ENCODE measurements around the gene CYP2U1. TPM values are rescaled to one million over a fixed set of nuclear protein-coding genes. Genes with fewer than 3 reads are reported as not detected.

The CYP2U1 gene
- total and polyA plus RNA-seq, 2 donors (not counting 3 experiments of a cell fraction or from before 2014, with no cell fraction given): 2.9 to 5.8 TPM

- Histone ChIP-seq H3K27ac (ENCODE audit: insufficient read depth, low read depth, low read length) (no peak overlapping the region), H3K9me3 (replicated peaks; ENCODE audit: control insufficient read depth, insufficient read depth, low read length) (no peaks in the 10 kb centered on the region), H3K4me2 (ENCODE audit: insufficient read depth, low read length) (no peak overlapping the region), H3K4me1 (ENCODE audit: control insufficient read depth, extremely low read depth, insufficient read depth, low read length) (no peaks in the 10 kb centered on the region), H4K20me1 (replicated peaks; ENCODE audit: control insufficient read depth, extremely low read depth, insufficient read depth, low read length) (no peaks in the 10 kb centered on the region), H3K9me1 (replicated peaks; ENCODE audit: control insufficient read depth, extremely low read depth, insufficient read depth, low read length) (no peaks in the 10 kb centered on the region), H3K27me3 (ENCODE audit: control insufficient read depth in 2 of 2, insufficient read depth in 2 of 2, low read length in 2 of 2) (no peaks in the 10 kb centered on the region), H3K36me3 (ENCODE audit: control insufficient read depth in 2 of 2, extremely low read depth in 1 of 2, insufficient read depth in 2 of 2, low read length in 2 of 2) (no peaks in the 10 kb centered on the region), H3K4me3 (replicated peaks in 1 of 3; ENCODE audit: insufficient read depth in 1 of 3, low read depth in 1 of 3, low read length in 3 of 3) (no peak overlapping the region), H3K9ac (replicated peaks; ENCODE audit: extremely low read depth, insufficient read depth, low read length) (no peak overlapping the region), H3K79me2 (ENCODE audit: control insufficient read depth, insufficient read depth, low read length) (no peaks in the 10 kb centered on the region), H2AFZ (ENCODE audit: low read depth, low read length) (no peak overlapping the region)
- FAIRE-seq (no peak), DNase-seq (ENCODE audit: low read depth, low spot score) (no peak)
- intact Hi-C loops (cut with micrococcal nuclease) (no loop called here), dilution Hi-C loops (cut with MboI; ENCODE audit: extremely low pct_ligation_motif_present, low sequenced_read_pairs) (no loop called here)
- TF ChIP-seq MAX (IDR thresholded peaks at IDR 0.05; ENCODE audit: insufficient read depth, insufficient read length) (no peak), FOS (IDR thresholded peaks at IDR 0.05; ENCODE audit: borderline replicate concordance, insufficient read depth, low read length) (no peak), POLR2AphosphoS5 (IDR thresholded peaks at IDR 0.05; ENCODE audit: insufficient read depth, low read depth, low read length) (no peak), EZH2 (IDR thresholded peaks at IDR 0.05; ENCODE audit: borderline replicate concordance, low read depth, low read length, severe bottlenecking) (no peak), JUN (IDR thresholded peaks at IDR 0.05; ENCODE audit: borderline replicate concordance, insufficient read depth, insufficient read length, low read depth) (no peak)
- BruUV-seq (replicated peaks): no TSS peak
- ChIA-PET POLR2A (no interaction called here), CTCF (no interaction called here)
Measured at GRCh38 chr4:107939307-107939706, 8.0 kb downstream of the CYP2U1 start.

GRCh38 chr4:107945809-107946208 lies 14.5 kb downstream of the CYP2U1 start:
- Histone ChIP-seq H3K4me1 (ENCODE audit: control insufficient read depth, extremely low read depth, insufficient read depth, low read length) (no peaks in the 10 kb centered on the region), H3K9ac (replicated peaks; ENCODE audit: extremely low read depth, insufficient read depth, low read length) (no peak overlapping the region), H3K79me2 (ENCODE audit: control insufficient read depth, insufficient read depth, low read length) (no peaks in the 10 kb centered on the region), H3K36me3 (ENCODE audit: control insufficient read depth in 2 of 2, extremely low read depth in 1 of 2, insufficient read depth in 2 of 2, low read length in 2 of 2) (no peaks in the 10 kb centered on the region), H3K9me1 (replicated peaks; ENCODE audit: control insufficient read depth, extremely low read depth, insufficient read depth, low read length) (no peaks in the 10 kb centered on the region), H2AFZ (ENCODE audit: low read depth, low read length) (no peak overlapping the region), H3K4me2 (ENCODE audit: insufficient read depth, low read length) (no peak overlapping the region), H3K9me3 (replicated peaks; ENCODE audit: control insufficient read depth, insufficient read depth, low read length) (no peaks in the 10 kb centered on the region), H4K20me1 (replicated peaks; ENCODE audit: control insufficient read depth, extremely low read depth, insufficient read depth, low read length) (no peaks in the 10 kb centered on the region), H3K27me3 (ENCODE audit: control insufficient read depth in 2 of 2, insufficient read depth in 2 of 2, low read length in 2 of 2) (no peaks in the 10 kb centered on the region), H3K4me3 (replicated peaks in 1 of 3; ENCODE audit: insufficient read depth in 1 of 3, low read depth in 1 of 3, low read length in 3 of 3) (no peak overlapping the region), H3K27ac (ENCODE audit: insufficient read depth, low read depth, low read length) (no peak overlapping the region)
- FAIRE-seq (no peak), DNase-seq (ENCODE audit: low read depth, low spot score) (no peak)
- TF ChIP-seq GATA2 (IDR thresholded peaks at IDR 0.05; ENCODE audit: insufficient read depth, insufficient read length, low read depth, low read length): no peak
- no peak for TF ChIP-seq POLR2AphosphoS5 (IDR thresholded peaks at IDR 0.05; ENCODE audit: insufficient read depth, low read depth, low read length)
- no peak for TF ChIP-seq EZH2 (IDR thresholded peaks at IDR 0.05; ENCODE audit: borderline replicate concordance, low read depth, low read length, severe bottlenecking)
- no peak for TF ChIP-seq MAX (IDR thresholded peaks at IDR 0.05; ENCODE audit: insufficient read depth, insufficient read length)
- TF ChIP-seq CTCF (IDR thresholded peaks at IDR 0.05; ENCODE audit: extremely low read depth in 1 of 2, insufficient read depth in 1 of 2, low read depth in 1 of 2, low read length in 2 of 2): no peak
- TF ChIP-seq MYC (IDR thresholded peaks at IDR 0.05; ENCODE audit: low read depth, low read length): no peak
- TF ChIP-seq FOS (IDR thresholded peaks at IDR 0.05; ENCODE audit: borderline replicate concordance, insufficient read depth, low read length): no peak
- TF ChIP-seq POLR2A (IDR thresholded peaks at IDR 0.05; ENCODE audit: low read depth, low read length): no peak
- no peak for TF ChIP-seq JUN (IDR thresholded peaks at IDR 0.05; ENCODE audit: borderline replicate concordance, insufficient read depth, insufficient read length, low read depth)
- no TSS peak for BruUV-seq (replicated peaks)
- CTCF ChIA-PET: no interaction called here
- intact Hi-C loops (cut with micrococcal nuclease) (no loop called here), dilution Hi-C loops (cut with MboI; ENCODE audit: extremely low pct_ligation_motif_present, low sequenced_read_pairs) (no loop called here)
- POLR2A ChIA-PET: no interaction called here
